Endothelial cell of umbilical vein (primary cell): ENCODE results near the gene GPN3. TPM values are rescaled to one million over a fixed set of nuclear protein-coding genes. Genes with fewer than 3 reads are reported as not detected.

Experiments used
- BruUV-seq: library from RNA; stranded (reverse); fragments of 400-500 nt; replicated peaks from 2 replicates; lab custom pipeline; 2021; lab: Mats Ljungman, UMichigan
- CTCF ChIA-PET: fragments of 300-600, 350-600 bp; sonication (Branson Sonifier 250); formaldehyde crosslinking; loops from one replicate; lab custom pipeline; 2021; ENCODE audit warnings: antibody characterized with exemption, inconsistent platforms; lab: Charles Lee
- POLR2A ChIA-PET: fragments of 300-600, 350-600 bp; sonication (Branson Sonifier 250); formaldehyde crosslinking; loops from one replicate; lab custom pipeline; 2021; ENCODE audit warnings: antibody characterized with exemption, inconsistent platforms; lab: Charles Lee
- DNase-seq: peaks from one replicate; pipeline ENCODE4 v3.0.0-alpha.2; 2011; ENCODE audit warnings: low read depth, low spot score
- FAIRE-seq: peaks from 2 replicates; lab custom pipeline; 2011; peaks lifted over from hg19 to GRCh38; lab: Jason Lieb, UNC
- H2AFZ ChIP-seq: 2 replicates; pipeline ENCODE4 v1.6.0; 2012; ENCODE audit warnings: low read depth, low read length, control low read depth, inconsistent platforms
- H3K27ac ChIP-seq: 2 replicates; pipeline ENCODE4 v1.5.1; 2011; ENCODE audit warnings: low read depth, mild to moderate bottlenecking, control low read depth, low read length, moderate library complexity; ENCODE audit not compliant: insufficient read depth
- H3K27me3 ChIP-seq, 2 experiments: 2 replicates each; pipeline versions ENCODE4 v1.6.0 to v1.6.1; 2011; ENCODE audit warnings: low read length in 2 of 2, mixed read lengths in 1 of 2; ENCODE audit not compliant: control insufficient read depth in 2 of 2, insufficient read depth in 2 of 2
- H3K36me3 ChIP-seq, 2 experiments: 2 replicates in 1 of 2; 3 replicates in 1 of 2; pipeline ENCODE4 v1.5.1; 2011; ENCODE audit warnings: low read length in 2 of 2, mild to moderate bottlenecking in 1 of 2, moderate library complexity in 1 of 2; ENCODE audit not compliant: control insufficient read depth in 2 of 2, insufficient read depth in 2 of 2; ENCODE audit errors: extremely low read depth in 1 of 2
- H3K4me1 ChIP-seq: 3 replicates; pipeline ENCODE4 v1.5.1; 2011; ENCODE audit warnings: mild to moderate bottlenecking, low read length; ENCODE audit not compliant: control insufficient read depth, insufficient read depth; ENCODE audit errors: extremely low read depth
- H3K4me2 ChIP-seq: 2 replicates; pipeline ENCODE4 v1.6.1; 2011; ENCODE audit warnings: low read length, control low read depth, mixed read lengths; ENCODE audit not compliant: insufficient read depth
- H3K4me3 ChIP-seq, 3 experiments: fragments of 200-600 bp in 1 of 3; sonication (generic), shearing (Covaris generic) in 1 of 3; replicated peaks in 1 of 3; 2 replicates each; pipeline ENCODE4 v1.5.1; 2011 to 2016; ENCODE audit warnings: control low read depth in 3 of 3, low read length in 3 of 3, mild to moderate bottlenecking in 2 of 3, inconsistent platforms in 1 of 3, low read depth in 1 of 3, moderate library complexity in 1 of 3; ENCODE audit not compliant: insufficient read depth in 1 of 3
- H3K79me2 ChIP-seq: 2 replicates; pipeline ENCODE4 v1.6.0; 2012; ENCODE audit warnings: low read length, inconsistent platforms; ENCODE audit not compliant: control insufficient read depth, insufficient read depth
- H3K9ac ChIP-seq: replicated peaks from 2 replicates; pipeline ENCODE3; 2011; ENCODE audit warnings: low read length, control low read depth; ENCODE audit not compliant: insufficient read depth; ENCODE audit errors: extremely low read depth
- H3K9me1 ChIP-seq: replicated peaks from 3 replicates; pipeline ENCODE4 v1.6.0; 2011; ENCODE audit warnings: mild to moderate bottlenecking, low read length; ENCODE audit not compliant: control insufficient read depth, insufficient read depth; ENCODE audit errors: extremely low read depth
- H3K9me3 ChIP-seq: replicated peaks from 2 replicates; pipeline ENCODE4 v1.5.1; 2012; ENCODE audit warnings: low read length, inconsistent platforms; ENCODE audit not compliant: control insufficient read depth, insufficient read depth
- H4K20me1 ChIP-seq: replicated peaks from 2 replicates; pipeline ENCODE3; 2011; ENCODE audit warnings: mild to moderate bottlenecking, low read length; ENCODE audit not compliant: control insufficient read depth, insufficient read depth; ENCODE audit errors: extremely low read depth
- EZH2 ChIP-seq: IDR thresholded peaks from 2 replicates; pipeline ENCODE4 v1.6.1; 2012; ENCODE audit warnings: borderline replicate concordance, low read depth, mild to moderate bottlenecking, moderate library complexity, low read length, inconsistent platforms; ENCODE audit not compliant: severe bottlenecking
- FOS ChIP-seq: IDR thresholded peaks from 2 replicates; pipeline ENCODE4 v1.6.1; 2011; ENCODE audit warnings: mild to moderate bottlenecking, low read length, moderate library complexity, borderline replicate concordance; ENCODE audit not compliant: insufficient read depth
- GATA2 ChIP-seq: IDR thresholded peaks from 2 replicates; pipeline ENCODE4 v1.7.0; 2011; ENCODE audit warnings: low read depth, mild to moderate bottlenecking, moderate library complexity, mixed read lengths, low read length; ENCODE audit not compliant: insufficient read length, insufficient read depth
- JUN ChIP-seq: IDR thresholded peaks from 2 replicates; pipeline ENCODE4 v1.6.1; 2011; ENCODE audit warnings: borderline replicate concordance, low read depth; ENCODE audit not compliant: insufficient read length, insufficient read depth
- MYC ChIP-seq: IDR thresholded peaks from one replicate; pipeline ENCODE4 v1.6.1; 2011; ENCODE audit warnings: mild to moderate bottlenecking, low read depth, low read length
- POLR2A ChIP-seq: IDR thresholded peaks from 2 replicates; pipeline ENCODE4 v1.6.1; 2012; ENCODE audit warnings: low read depth, mild to moderate bottlenecking, control low read depth, low read length
- POLR2AphosphoS5 ChIP-seq: IDR thresholded peaks from 2 replicates; pipeline ENCODE4 v1.6.1; 2012; ENCODE audit warnings: low read depth, mild to moderate bottlenecking, control low read depth, low read length, moderate library complexity; ENCODE audit not compliant: insufficient read depth
- dilution Hi-C: fragments of 300-500 bp; cut with MboI; formaldehyde crosslinking; loops from one replicate; pipeline ENCODE4 v1.15.0; 2019; ENCODE audit warnings: low sequenced_read_pairs; ENCODE audit not compliant: extremely low pct_ligation_motif_present
- intact Hi-C: fragments of 100-400 bp; cut with micrococcal nuclease; formaldehyde crosslinking; loops from one replicate; pipeline ENCODE4 v1.10.0; 2022
- polyA plus RNA-seq, 4 experiments: library from polyadenylated mRNA; depleted of rRNA in 3 of 4; stranded (reverse) in 3 of 4; unstranded in 1 of 4; fragments of >200 nt; gene quantifications; 2 replicates each; pipeline versions ENCODE4 v1.2.1 to v1.2.3, GENCODE V29; 2011 to 2012; ENCODE audit warnings: missing spikeins in 1 of 4
- total RNA-seq: library from RNA; stranded (reverse); gene quantifications from 2 replicates; pipeline ENCODE4 v1.2.3, GENCODE V29; 2021
- TF ChIP-seq, protein P1 (sequence below), 2 donors: IDR thresholded peaks; 1 replicate in 1 of 2; 2 replicates in 1 of 2; pipeline ENCODE4 v1.5.1; 2011; ENCODE audit warnings: low read length in 2 of 2, mild to moderate bottlenecking in 2 of 2, moderate library complexity in 2 of 2, control low read depth in 1 of 2, inconsistent platforms in 1 of 2, low read depth in 1 of 2; ENCODE audit not compliant: insufficient read depth in 1 of 2; ENCODE audit errors: extremely low read depth in 1 of 2
- TF ChIP-seq, protein P2 (sequence below): IDR thresholded peaks from 2 replicates; pipeline ENCODE4 v1.6.1; 2011; ENCODE audit not compliant: insufficient read depth, insufficient read length

Gene GPN3
- total and polyA plus RNA-seq, 2 donors (not counting 3 experiments of a cell fraction or from before 2014, with no cell fraction given), result 26.6 to 29.6 TPM

DNA sequence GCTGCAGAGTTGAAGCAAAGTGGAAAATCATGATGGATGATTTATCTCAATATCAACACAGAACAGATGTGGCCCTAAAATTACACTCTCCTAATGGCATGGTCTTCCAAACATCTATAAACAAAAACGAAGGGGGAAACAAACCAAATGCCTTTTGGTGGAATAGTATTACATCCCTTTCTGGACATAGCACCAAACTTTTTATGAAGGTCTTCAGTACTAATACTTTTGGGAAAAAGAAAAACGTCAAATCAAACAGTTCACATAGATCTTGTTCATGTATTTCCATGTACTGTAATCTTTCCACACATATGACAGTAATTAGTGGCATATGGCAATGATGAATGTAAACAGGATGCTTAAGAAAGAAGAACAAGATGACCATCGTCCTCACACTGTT lies 41.7 kb downstream of the GPN3 start:
- dilution Hi-C loops, result no loop called here
- intact Hi-C loops, result no loop called here
- H3K36me3 ChIP-seq, result no peaks in the 10 kb centered on the region
- H3K4me2 ChIP-seq, result no peak overlapping the region
- no peak overlapping the region for H3K4me3 ChIP-seq
- H2AFZ ChIP-seq, result no peak overlapping the region
- ChIA-PET CTCF (no interaction called here), POLR2A (no interaction called here)
- no TSS peak for BruUV-seq
- no peaks in the 10 kb centered on the region for H3K9me3 ChIP-seq
- DNase-seq, result no peak
- H3K9me1 ChIP-seq, result no peaks in the 10 kb centered on the region
- H3K27me3 ChIP-seq, result peaks cover 6 to 7% of the 10 kb centered on the region in 2 experiments
- TF ChIP-seq POLR2A (no peak), MYC (no peak), FOS (no peak), JUN (no peak), POLR2AphosphoS5 (no peak), GATA2 (no peak), EZH2 (no peak)
- TF ChIP-seq, protein P1, sequence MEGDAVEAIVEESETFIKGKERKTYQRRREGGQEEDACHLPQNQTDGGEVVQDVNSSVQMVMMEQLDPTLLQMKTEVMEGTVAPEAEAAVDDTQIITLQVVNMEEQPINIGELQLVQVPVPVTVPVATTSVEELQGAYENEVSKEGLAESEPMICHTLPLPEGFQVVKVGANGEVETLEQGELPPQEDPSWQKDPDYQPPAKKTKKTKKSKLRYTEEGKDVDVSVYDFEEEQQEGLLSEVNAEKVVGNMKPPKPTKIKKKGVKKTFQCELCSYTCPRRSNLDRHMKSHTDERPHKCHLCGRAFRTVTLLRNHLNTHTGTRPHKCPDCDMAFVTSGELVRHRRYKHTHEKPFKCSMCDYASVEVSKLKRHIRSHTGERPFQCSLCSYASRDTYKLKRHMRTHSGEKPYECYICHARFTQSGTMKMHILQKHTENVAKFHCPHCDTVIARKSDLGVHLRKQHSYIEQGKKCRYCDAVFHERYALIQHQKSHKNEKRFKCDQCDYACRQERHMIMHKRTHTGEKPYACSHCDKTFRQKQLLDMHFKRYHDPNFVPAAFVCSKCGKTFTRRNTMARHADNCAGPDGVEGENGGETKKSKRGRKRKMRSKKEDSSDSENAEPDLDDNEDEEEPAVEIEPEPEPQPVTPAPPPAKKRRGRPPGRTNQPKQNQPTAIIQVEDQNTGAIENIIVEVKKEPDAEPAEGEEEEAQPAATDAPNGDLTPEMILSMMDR (IDR thresholded peaks at IDR 0.05; ENCODE audit: extremely low read depth in 1 of 2, insufficient read depth in 1 of 2, low read depth in 1 of 2, low read length in 2 of 2), result no peak
- TF ChIP-seq, protein P2, sequence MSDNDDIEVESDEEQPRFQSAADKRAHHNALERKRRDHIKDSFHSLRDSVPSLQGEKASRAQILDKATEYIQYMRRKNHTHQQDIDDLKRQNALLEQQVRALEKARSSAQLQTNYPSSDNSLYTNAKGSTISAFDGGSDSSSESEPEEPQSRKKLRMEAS, result no peak
- no peak for FAIRE-seq
- H3K9ac ChIP-seq, result no peak overlapping the region
- H3K4me1 ChIP-seq, result no peaks in the 10 kb centered on the region
- no peaks in the 10 kb centered on the region for H3K79me2 ChIP-seq
- no peaks in the 10 kb centered on the region for H4K20me1 ChIP-seq
- no peak overlapping the region for H3K27ac ChIP-seq
